Activated T-cell treated with anti-CD3 and anti-CD28 coated beads, Interleukin-2, amount 50 U/mL, for 48 hours (primary cell): ENCODE data around the gene DUSP7.

Experiments
- DNase-seq, 2 experiments: peaks; one replicate each; pipeline ENCODE4 v3.0.0-alpha.2; 2020

DUSP7 gene

DNA sequence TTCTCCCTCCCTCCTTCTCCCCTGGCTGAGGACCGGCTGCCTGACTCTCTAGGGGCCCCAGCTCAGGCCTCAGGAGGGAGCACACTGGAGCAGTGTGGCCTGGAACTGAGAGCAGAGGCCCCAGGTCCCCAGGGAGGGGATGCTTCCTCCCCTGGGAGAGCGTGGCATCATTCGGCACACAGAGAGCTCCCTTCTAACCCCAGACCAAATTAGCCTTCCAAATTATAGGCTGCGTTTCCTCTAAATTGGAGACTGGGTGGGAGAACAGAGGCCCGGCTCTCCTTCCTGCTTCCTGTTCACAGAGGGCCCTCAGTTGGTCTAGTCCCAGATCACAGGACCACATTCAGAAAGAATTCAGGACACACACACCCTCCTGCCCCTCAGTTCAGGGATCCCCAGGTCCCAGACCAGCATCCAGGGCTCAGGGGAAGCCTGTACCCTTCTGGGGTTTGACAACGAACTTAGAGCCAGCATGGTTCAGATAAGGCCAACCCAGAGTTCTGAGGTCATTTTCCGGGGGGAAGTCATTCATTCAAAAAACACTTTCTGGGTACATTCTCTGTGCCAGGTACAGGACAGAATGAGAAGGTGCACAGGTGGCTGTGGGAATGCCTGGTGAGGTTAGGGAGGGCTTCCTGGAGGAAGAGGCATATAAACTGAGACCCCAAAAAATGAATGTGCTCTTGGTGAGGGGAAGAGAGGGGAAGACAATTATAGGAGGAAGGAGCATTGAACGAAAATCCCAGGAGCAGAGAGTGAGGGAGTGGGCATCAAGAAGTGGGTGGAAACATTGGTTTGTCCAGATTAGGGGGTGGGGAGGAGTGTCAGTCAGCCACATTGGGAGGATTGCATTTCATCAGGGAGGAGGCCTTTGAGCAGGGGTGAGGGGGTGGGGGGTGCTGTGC is 32.3 kb downstream of the DUSP7 start:
- DNase-seq: no peak

DNA sequence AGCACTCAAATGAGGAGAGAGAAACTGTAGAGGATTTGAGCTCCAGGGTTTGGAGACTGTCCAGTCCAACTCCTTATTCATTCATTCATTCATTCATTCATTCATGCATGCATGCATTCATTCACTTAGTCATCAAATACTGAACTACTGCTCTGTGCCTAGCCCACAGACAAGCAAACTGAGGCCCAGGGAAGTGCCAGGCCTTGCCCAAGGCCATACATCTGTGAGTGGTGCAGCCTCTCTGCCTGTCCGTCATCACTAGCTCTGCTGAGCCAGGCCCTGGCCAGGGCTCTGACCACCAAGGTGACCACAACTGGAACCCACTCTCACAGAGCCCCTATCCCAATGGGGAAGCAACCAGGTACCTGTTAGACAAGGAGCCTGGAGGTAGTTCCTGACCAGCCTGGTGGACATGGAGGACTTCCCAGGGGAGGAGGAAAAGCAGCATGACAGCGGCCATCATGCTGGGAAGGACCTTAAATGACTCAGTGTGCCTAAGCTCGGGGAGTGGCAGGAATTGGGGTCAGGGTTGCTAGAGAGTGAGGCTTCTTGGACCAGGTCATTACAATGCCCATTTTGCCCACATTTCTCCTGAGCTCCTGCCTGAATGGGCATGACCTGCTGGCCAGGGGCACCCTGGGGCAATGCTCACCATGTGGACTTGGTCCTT is 33.1 kb downstream of the DUSP7 start:
- DNase-seq: no peak

DNA sequence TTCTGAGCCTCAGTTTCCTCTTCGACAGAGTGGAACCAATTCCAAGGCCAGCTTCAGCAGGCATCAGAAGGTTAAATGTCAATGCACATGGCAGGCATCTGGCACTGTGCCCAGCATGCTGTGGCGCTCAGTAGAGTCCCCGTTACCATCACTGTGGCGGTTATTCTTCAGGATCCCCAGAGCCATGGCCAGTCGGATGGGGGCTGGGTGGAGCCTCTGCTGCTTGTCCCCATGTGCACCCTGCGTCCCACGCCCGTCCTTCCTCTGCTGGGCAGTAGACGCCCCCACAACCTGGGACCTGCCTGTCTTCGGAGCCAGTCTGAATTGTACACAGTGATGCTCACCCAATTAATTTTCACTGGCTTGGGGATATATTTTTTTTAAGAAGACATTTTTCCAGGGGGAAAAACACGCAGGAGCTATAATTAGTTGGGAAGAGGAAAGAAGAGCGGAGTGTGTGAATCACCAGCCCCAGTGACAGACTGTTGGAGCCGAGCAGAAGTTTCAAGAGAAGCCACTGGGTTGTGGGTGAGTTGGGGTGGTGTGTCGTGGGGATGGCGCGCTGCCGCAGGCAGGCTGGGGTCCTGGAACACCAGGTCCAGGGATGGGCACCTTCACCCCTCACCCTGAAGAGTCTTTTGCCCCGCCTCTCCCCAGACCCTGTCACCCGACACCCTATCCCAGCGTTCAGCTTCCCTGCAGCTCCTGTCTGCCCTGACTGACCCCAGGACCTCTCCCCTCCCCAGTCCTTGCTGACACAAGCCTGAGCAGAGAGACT is 33.9 kb downstream of the DUSP7 start:
- no peak for DNase-seq

DNA sequence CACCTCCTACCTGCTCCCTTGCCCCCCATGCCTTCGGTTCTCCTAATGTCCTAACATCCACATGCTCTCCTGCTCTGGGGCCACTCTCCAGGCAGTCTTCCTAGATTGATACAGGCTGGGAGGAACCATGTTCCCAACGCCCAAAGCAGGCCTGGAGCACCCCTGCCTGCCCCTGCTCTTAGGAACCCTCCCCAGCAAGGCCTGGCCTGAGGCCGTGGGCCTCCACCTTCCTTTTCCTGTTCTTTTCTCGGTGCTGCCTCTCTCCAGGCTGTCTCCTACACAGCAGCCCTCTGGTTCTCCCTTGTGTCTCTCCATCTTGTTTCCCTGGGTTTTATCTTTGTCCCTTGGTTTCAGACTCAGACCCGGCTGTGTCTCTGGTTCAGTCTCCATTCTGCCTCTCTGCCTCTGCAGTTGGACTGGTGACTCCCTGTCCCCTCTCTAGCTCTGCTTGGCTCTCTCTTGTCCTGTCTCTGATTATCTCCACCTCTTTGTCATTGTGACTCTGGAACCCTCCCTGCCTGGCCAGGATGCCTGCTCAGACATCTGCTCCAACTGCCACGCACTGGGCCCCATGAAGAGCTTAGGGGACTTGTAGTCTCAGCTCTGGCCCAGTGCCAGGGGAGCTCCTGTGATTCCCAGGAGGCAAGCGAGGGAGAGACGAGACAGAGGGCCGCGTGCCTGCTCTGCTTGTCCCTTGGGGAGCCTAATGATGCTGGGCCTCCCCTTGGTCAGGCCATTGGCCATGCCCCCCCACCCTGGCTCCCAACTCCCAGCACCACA is 34.7 kb downstream of the DUSP7 start:
- DNase-seq: no peak

DNA sequence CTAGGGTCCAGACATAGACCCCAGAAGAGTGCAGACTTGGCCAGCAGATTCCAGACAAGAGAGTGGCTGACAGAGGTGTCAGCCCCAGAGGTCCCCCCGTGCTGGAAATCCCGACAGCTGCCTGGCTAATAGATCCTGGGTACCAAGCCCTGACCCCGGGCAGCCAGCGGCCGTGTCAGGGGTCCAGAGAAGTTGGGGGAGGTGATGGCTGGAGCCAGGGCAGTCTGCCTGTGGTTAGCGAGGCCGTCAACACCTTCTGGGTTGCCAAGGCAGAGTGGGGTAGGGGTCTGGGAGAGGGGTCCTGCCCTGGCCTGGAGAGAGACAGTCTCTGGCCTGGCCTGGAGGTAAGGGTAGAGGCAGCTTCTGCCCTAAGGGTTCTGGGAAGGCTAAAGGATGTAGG is 35.6 kb downstream of the DUSP7 start:
- no peak for DNase-seq

DNA sequence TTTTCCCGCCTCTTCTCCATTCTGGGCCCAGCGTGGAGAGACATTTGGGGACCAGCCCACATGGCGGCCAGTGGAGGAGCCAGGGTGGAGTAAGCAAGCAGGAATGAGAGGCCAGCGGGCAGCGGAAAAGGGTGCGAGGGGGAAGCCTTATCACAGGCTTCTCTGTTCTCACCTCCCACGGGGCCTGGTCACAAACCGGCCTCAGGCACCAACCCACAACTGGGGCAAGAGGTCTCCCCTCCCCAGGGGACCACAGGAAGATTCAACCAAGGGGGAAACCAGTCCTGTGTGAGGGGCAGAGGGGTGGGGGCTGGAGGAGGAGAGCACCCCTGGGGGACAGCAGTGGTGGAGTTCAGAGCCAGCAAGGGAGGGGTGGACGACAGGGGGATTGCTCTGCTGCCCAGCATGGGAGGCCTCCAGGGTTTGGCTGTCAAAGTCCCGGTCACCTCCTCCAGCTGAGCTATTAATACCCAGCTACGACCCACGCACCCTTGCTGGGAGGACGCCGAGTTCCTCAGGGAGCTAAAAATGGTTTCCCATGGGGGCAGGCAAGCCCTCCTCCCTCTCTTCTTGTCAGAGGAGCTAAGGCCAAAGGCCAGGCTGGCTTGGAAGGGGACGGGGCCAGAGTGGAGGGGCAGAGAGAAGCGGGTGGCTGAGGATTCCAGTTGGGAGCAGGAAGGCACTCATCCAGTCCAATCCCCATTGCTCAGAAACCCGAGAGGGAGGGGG is 36.9 kb downstream of the DUSP7 start:
- DNase-seq: no peak

DNA sequence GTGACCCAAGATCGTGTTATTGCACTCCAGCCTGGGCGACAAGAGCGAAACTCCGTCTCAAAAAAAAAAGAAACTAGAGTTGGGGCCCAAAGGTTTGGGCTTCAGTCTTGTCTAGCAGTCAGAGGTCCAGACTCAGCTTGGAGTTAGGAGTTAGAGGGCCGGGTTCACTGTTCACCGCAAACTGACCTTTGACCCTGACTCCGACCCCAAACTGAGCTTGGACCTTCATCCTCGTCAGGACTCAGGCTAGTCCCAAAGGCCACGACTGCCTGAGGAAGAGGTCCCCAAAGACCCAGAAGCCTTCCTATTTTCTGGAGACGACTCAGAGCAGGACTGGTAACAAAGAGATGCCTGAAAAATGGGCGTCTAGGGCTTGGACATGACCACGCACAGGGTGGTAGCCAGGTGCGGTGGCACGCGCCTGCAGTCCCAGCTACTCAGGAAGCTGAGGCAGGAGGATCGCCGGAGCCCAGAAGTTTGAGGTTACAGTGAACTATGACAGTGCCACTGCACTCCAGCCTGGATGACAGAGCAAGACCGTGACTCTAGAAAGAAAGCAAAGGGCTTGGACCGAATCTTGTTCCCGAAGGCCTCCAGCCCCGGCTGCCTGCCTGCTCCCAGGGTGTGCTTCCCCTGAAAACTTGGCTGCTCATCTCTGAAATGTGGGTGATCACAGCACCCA is 37.9 kb downstream of the DUSP7 start:
- no peak for DNase-seq

DNA sequence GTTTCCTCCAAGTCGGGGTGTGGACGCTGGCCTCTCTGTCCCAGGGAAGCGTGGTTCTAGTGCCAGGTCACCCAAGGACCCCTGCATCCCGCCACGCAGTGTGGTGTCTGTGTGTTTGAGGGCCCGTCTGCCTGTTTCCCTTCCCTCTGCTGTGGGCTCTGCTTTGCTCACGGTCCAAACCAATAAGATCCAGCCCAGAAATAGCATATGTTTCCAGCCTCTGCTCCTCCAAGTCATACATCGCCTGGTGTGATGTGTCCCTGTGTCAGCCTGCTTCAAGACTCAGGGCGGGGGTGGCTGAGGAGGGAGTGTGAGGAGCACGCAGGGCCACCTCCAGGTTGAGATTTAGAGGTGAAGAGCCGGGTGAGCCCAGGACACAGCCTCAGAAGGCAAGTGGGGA is 38.8 kb downstream of the DUSP7 start:
- DNase-seq: no peak

DNA sequence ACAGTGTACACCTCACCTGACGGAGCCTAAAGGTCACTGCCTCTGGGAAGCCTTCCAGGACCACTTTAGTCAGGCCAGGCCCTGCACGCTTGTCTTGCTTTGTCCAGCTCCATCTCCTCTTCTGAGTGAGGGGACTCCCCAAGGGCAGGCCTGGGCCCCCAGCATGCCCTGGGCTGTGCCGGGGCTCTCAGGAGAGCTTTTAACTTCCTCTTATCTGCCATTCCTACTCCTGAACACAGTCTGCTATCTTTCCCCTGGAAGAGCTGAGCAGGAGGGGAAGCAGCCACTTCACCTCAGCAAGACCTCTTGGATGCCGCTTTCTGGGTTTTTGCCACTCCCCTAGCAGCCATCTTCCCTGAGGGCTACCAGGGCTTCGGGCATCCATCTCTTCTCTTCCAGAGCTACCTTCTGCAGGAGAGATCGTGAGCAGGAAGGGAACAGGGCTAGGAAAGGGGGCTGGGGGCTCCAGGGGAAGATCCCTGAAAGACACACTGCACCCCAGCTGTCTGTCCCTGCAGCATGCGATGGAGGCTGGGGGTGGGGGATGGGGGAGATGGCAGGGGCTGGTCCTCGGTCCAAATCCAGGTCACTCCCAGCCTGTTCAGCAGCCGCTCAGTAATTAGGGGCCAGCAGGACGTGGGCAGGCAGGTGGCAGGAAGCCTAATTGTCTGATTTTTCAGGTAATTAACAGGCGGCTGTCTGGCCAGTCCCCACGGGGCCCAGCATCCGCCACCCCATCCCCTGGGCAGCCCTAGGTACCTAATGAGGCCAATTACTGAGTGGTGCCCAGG is 40.7 kb downstream of the DUSP7 start:
- DNase-seq: no peak

DNA sequence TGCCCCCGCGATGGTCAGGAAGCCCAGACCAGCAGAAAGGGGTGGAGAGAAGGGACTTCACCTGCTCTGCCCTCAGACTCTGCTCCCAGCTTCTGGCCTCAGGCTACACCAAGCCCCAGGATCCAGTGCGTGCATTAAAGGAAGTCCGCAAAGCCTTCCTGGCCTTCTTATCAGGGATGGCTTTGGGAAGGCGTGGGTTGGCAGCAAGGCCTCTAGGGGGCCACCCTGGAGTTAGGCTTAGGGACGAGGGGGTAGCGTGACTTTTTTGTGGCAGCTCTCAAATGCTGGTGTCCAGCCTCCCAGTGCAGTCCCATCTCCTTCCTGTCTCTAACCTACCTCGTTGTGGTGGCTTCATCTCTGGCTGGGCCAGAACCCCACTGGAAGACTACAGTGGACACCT is 41.8 kb downstream of the DUSP7 start:
- DNase-seq: no peak

DNA sequence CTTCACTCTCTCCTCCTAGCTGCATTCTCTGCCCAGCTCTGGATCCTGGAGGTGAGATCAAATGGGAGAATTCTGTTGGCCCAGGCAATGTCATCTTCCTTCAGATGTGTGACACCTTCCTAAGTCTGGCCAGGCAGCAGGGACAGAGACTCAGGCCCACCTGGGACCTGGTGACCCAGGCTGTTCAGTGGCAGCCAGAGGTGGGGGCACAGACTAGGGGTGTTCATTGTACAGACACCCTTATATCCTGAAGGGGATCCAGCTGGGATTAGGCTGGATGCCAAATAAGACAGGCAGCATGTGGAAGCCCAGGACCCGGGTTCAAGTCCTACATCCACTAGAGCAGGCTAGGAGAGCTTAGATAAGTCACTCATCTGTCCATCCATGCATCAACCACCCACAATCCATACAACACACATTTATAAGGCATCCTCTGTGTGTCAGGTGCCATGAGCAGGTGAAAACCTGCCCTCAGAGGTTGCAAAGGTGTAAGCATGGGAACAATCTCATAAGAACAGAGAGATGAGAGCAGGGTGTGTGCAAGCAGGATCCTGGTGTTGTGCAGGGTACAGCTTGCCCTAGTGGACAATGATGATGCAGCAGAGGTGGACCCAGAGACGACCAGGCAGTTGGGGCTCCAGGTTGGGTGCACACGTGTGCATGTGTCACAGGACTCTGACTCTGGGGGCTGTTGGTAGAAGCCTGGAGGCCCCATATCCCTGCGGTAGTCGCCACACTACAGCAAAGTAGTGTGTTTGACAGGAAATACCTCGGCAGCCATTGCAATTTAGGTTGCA is 42.4 kb downstream of the DUSP7 start:
- DNase-seq: no peak

DNA sequence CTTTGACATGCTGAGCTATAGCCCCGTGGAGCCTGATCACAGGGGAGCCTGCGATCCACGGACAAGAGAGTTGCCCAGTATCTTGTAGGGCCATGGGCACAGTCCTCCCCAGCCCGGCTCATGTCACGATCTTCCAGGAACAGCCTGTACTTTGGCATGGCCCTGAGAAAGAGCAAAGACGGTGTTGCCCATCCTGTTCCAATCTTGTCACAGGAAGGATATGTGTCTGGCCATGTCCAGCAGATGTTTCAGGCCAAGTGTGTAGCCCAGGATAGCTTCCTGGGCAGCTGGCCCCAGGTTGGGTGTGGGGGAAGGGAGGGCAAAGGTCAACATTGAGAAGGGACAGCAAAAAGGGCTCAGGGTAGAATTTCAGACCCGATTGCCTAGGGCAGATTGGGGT is 43.7 kb downstream of the DUSP7 start:
- DNase-seq: no peak

DNA sequence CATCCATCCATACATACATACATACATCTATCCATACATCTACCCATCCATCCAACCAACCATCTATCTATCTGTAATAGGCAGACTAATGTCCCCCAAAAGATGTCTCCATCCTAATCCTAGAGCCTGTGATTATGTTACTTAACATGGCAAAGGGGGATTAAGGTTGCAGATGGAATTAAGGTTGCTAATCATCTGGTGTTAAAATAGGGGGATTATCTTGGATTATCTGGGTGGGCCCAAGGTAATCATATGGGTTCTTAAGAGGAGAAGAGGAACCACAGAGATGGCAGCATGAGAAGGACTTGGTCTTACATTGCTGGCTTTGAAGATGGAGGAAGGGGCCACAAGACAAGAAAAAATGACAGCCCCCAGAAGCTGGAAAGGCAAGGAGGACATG is 45.9 kb downstream of the DUSP7 start:
- DNase-seq: no peak

DNA sequence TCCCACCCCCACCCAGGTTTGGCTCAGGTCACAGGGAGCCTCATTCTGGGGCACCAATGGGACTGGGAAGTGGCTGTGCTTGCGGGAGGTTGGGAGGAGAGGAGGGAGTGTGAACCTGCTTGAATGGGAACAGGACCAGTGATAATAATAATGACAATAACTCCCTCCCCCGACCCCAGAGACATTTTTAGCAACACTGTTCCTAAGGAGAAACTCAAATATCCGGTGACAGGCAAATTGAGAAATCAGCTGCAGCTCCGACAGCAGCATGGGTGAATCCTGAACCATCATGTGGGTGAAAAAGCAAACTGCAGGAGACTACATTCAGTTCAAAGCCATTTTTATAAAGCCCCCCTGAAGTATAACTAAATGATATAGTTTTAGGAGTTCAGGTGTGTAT is 49.1 kb downstream of the DUSP7 start:
- no peak for DNase-seq

DNA sequence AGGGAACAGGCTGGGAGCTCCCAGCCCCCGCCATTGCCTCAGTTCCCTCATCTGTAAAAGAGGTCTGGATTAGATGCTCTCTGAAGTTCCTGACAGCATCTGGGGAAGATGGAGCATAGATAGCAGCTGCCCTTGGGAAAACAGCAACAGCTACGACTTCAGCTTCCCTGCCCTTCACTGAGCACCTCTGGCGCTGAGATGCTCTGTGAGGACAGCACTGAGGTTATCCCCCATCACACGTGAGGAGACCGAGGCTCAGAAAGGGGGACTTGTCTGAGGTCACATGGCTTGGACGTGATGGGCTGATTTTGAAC is 49.6 kb downstream of the DUSP7 start:
- DNase-seq: no peak

DNA sequence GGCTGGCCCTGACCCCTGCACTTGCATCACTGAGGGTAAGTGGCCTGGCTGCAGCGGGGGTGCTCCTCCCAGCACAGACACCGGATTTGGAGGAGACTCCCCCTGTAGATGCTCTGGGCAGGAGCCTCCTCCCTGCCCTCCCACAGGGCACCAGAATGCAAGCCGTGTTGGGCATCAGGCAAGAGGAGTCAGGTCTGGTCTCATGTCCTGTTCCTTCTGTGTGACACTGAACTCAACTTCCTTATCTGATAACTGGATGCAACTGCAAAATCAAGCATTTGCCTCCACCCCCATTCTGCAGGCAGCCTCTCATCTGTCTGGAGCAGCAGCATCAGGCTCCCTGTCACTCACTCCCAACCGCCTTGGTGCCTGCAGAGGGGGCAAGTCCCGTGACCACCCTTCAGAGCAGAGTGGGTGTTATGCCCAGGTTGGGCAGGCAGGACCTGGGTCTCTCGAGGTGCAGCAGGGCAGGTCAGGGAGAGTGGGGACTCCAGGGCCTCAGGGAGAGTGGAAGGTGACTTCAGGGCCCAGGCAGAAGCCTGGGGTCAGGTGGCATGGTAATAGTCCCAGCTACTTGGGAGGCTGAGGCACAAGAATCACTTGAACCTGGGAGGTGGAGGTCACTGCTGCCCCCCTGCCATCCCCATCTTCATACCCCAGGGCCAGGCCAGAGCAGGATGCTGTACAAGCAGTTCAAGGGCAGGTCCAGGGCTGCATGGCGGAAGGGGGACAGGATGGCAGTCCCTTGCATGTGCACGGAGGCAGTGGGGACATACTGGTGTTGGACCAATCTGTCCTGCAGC is 50.2 kb downstream of the DUSP7 start:
- DNase-seq: no peak

DNA sequence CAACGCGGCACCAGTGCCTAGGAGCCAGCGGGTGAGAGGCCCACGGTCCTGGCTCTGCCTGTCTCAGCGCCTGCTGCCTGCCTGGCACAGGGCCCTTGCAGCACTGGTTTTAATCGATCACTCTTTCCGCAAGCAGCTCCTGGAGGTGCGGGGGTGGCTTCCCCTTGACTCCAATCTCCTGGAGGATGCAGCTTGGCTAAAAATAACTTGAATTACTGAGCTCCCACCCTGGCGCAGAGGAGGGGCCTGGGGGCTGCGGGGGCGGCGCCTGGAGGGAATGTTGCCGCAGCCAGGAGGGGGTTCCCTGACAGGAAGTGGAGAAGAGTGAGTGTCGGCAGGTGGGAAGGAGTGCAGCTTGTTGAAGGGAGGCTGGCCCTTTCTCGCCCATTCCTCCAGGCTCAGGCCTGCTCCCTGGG is 50.8 kb downstream of the DUSP7 start:
- DNase-seq: no peak

DNA sequence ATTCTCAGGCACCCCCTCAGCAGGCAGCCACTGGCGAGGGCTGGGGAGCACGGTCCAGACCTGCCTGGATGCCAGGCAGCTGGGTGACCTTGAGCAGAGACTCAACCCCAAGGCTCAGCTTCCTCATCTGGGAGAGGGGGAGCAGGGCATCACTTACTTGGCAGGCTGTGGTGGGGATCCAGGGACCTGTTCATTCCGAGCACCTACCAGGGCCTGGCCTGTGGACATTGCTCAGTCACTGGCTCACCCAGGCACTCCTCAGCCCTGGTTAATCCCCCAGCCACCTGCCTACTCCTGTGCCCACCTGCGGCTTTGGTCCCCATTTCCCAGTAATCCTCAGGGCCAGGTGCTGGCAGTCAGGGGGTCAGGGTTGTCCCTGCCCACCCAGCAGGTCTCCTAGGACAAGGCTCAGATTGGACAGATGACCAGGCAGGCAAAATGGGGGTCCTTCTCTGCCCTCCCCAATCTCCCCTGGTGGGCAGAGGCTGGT is 51.4 kb downstream of the DUSP7 start:
- DNase-seq: no peak
